ENCODE measurements around the gene PLA2G4D.

The PLA2G4D gene

DNA sequence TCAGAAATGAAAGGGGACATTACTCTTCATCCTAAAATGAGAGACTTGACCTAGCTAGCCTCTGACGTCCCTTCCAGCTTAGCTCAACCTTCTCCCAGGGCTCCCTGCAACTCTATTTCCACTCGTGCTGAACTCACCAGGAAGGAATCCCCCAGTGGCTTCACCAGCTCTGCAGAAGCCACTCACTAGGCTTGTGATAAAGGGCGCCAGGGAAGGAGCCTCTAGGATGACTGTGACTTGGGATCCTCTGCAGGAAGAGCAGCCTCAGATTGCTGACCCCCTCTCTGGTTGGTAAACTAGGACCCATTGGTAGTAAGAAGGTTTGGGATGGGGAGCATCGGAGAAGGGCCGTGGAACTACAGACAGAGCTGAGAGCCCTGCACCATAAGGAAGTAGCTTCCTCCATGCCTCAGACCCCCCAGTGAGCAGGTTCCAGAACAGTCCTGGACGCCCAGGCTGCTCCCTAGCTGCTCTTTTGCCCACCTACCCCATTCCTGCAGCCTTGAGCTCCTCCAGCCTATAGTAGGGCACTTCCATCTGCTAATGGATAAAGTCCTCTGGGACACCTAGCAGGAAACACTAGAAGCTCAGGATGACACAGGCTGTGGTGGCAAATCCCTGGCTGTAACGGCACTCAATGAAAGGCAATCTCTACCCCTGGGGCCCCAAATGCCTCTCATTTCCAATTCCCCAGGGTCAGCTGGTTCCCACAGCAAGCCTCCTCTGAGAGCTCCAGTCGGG, 36.1 kb upstream of the PLA2G4D start:
- Histone ChIP-seq H3K27ac (no peak overlapping the region; the same call in 1 of the 2 replicates), H3K36me3 (no peaks in the 10 kb centered on the region), H3K4me3 (ENCODE audit: low read depth, low read length) (no peak overlapping the region), H3K27me3 (ENCODE audit: insufficient read depth, low read depth, severe bottlenecking) (no peaks in the 10 kb centered on the region), H3K9me3 (ENCODE audit: severe bottlenecking) (no peaks in the 10 kb centered on the region)
- TF ChIP-seq, protein P1, sequence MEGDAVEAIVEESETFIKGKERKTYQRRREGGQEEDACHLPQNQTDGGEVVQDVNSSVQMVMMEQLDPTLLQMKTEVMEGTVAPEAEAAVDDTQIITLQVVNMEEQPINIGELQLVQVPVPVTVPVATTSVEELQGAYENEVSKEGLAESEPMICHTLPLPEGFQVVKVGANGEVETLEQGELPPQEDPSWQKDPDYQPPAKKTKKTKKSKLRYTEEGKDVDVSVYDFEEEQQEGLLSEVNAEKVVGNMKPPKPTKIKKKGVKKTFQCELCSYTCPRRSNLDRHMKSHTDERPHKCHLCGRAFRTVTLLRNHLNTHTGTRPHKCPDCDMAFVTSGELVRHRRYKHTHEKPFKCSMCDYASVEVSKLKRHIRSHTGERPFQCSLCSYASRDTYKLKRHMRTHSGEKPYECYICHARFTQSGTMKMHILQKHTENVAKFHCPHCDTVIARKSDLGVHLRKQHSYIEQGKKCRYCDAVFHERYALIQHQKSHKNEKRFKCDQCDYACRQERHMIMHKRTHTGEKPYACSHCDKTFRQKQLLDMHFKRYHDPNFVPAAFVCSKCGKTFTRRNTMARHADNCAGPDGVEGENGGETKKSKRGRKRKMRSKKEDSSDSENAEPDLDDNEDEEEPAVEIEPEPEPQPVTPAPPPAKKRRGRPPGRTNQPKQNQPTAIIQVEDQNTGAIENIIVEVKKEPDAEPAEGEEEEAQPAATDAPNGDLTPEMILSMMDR (IDR thresholded peaks at IDR 0.05; ENCODE audit: low read depth, low read length) = no peak
- DNase-seq = peak; percentile 36

DNA sequence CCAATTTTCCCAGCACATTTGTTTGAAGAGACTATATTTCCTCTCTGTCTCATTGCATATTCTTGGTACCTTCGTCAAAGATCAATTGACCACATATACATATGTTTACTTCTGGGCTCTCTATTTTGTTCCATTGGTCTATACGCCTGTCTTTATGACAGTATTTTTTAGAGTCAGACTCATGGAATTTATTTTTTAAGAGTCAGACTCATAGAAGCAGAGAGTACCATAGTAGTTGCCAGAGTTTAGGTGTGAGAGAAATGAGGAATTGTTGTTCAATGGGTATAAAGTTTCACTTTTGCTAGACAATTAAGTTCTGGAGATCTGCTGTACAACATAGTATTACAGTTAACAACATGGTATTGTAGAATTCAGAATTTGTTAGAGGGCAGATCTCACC, 35.0 kb upstream of the PLA2G4D start:
- TF ChIP-seq, protein P1 (IDR thresholded peaks at IDR 0.05; ENCODE audit: low read depth, low read length) = no peak
- DNase-seq = no peak
- Histone ChIP-seq H3K36me3 (no peaks in the 10 kb centered on the region), H3K27me3 (ENCODE audit: insufficient read depth, low read depth, severe bottlenecking) (no peaks in the 10 kb centered on the region), H3K27ac (no peak overlapping the region), H3K9me3 (ENCODE audit: severe bottlenecking) (no peaks in the 10 kb centered on the region), H3K4me3 (ENCODE audit: low read depth, low read length) (no peak overlapping the region)

DNA sequence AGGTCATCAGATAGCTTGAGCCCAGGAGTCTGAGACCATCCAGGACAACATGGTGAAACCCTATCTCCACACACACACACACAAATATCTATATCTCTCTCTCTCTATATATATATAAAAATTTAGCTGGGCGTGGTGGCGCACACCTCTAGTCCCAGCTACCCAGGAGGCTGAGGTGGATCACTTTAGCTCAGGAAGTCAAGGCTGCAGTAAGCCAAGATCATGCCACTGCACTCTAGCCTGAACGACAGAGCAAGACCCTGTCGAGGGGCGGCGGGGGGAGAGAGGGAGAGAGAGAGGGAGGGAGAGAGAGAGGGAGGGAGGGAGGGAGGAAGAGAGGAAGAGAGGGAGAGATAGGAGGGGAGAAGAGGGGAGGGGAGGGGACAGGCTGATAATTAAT, 34.1 kb upstream of the PLA2G4D start:
- Histone ChIP-seq H3K36me3 (no peaks in the 10 kb centered on the region), H3K9me3 (ENCODE audit: severe bottlenecking) (no peaks in the 10 kb centered on the region), H3K4me3 (ENCODE audit: low read depth, low read length) (no peak overlapping the region), H3K27me3 (ENCODE audit: insufficient read depth, low read depth, severe bottlenecking) (no peaks in the 10 kb centered on the region), H3K27ac (no peak overlapping the region)
- DNase-seq = no peak
- TF ChIP-seq, protein P1 (IDR thresholded peaks at IDR 0.05; ENCODE audit: low read depth, low read length) = no peak

DNA sequence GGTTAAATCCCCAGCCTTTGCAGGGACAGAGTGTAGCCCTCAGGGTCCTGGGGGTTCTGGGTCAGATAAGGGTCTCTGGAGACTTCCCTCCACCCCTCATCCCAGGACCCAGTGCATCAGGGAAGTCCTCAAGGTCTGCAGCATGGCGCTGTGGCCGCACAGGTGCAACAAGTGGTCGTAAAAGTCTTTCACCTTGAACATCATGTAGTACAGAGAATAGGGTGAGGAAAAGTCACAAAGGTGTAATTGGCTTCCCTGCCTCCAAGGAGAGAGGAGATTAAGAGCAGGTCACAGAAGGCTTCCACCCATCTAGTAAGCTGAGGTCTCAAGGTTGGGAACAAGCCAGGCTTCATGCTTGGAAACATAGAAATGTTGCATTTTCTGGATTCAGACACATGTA, 29.2 kb upstream of the PLA2G4D start:
- H3K27ac ChIP-seq = no peak overlapping the region
- H3K4me3 ChIP-seq (ENCODE audit: low read depth, low read length) = no peak overlapping the region
- no peaks in the 10 kb centered on the region for H3K36me3 ChIP-seq
- H3K9me3 ChIP-seq (ENCODE audit: severe bottlenecking) = no peaks in the 10 kb centered on the region
- DNase-seq = no peak
- TF ChIP-seq, protein P1 (IDR thresholded peaks at IDR 0.05; ENCODE audit: low read depth, low read length) = no peak
- no peaks in the 10 kb centered on the region for H3K27me3 ChIP-seq (ENCODE audit: insufficient read depth, low read depth, severe bottlenecking)

DNA sequence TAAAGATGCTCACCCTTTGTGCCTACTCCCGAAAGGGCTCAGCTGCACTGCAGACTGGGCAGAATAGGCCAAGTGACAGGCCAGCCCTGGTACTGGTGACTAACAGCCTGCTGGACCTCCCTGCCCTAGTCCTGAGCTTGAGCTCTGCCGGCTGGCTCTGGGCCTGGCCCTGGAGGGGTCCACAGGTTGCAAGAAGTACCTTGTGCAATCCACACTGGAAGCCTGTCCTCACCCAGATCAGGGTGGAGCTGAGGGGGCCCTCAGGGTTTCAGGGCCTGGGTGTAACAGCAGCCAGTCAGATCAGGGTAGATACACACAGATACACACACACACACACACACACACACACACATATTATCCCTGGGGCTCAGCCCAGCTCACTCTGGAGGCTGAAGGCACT, 27.3 kb upstream of the PLA2G4D start:
- no peak overlapping the region for H3K27ac ChIP-seq
- DNase-seq = no peak

More for the DNA sequence above, 27.3 kb upstream of the PLA2G4D start:
- H3K36me3 ChIP-seq = no peaks in the 10 kb centered on the region
- H3K4me3 ChIP-seq (ENCODE audit: low read depth, low read length) = no peak overlapping the region
- no peaks in the 10 kb centered on the region for H3K9me3 ChIP-seq (ENCODE audit: severe bottlenecking)
- TF ChIP-seq, protein P1 (IDR thresholded peaks at IDR 0.05; ENCODE audit: low read depth, low read length) = no peak
- no peaks in the 10 kb centered on the region for H3K27me3 ChIP-seq (ENCODE audit: insufficient read depth, low read depth, severe bottlenecking)

Data from WERI-Rb-1 (cell line).